Activated CD4-positive, alpha-beta T cell treated with anti-CD3 and anti-CD28 coated beads, Interleukin-2, amount 10 ng/mL, durations not matched to agents 24 days and 14 days (primary cell): ENCODE results near the gene CERS1. TPM values are rescaled to one million over a fixed set of nuclear protein-coding genes. Genes with fewer than 3 reads are reported as not detected.
A peak's percentile ranks its signal among the peaks of the same experiment; 100 is the strongest.

Experiments
- DNase-seq: peaks from one replicate; pipeline ENCODE4 v3.0.0; 2022
- H3K27ac Mint-ChIP-seq: one replicate; pipeline ENCODE4 v1.8.0; 2022; ENCODE audit warnings: mild to moderate bottlenecking, mixed read lengths
- H3K27me3 Mint-ChIP-seq: one replicate; pipeline ENCODE4 v1.8.0; 2022; ENCODE audit warnings: mixed read lengths
- H3K36me3 Mint-ChIP-seq: one replicate; pipeline ENCODE4 v1.8.0; 2022; ENCODE audit warnings: low read depth, mild to moderate bottlenecking, mixed read lengths
- H3K4me1 Mint-ChIP-seq: one replicate; pipeline ENCODE4 v1.8.0; 2021; ENCODE audit warnings: mixed read lengths
- H3K4me3 Mint-ChIP-seq: one replicate; pipeline ENCODE4 v1.8.0; 2022; ENCODE audit warnings: mild to moderate bottlenecking, moderate library complexity, mixed read lengths
- H3K9me3 Mint-ChIP-seq: one replicate; pipeline ENCODE4 v1.8.0; 2021; ENCODE audit warnings: mixed read lengths
- intact Hi-C: fragments of 100-400 bp; cut with micrococcal nuclease; formaldehyde crosslinking; loops from one replicate; pipeline ENCODE4 v1.15.1; 2023
- total RNA-seq: library from RNA; stranded (reverse); gene quantifications from 2 replicates; pipeline ENCODE4 v1.2.3, GENCODE V29; 2022

Gene CERS1
- total RNA-seq, 1 donor from 2014 or later: 0.23 TPM

GRCh38 chr19:18845961-18846360, 50.0 kb downstream of the CERS1 start:
- DNase-seq: no peak
- no peaks in the 10 kb centered on the region for H3K27me3 Mint-ChIP-seq
- intact Hi-C loops: loop anchor here (5.0 to 10.0 kb wide), 3 partner anchors 51 to 381 kb away; partner anchors contain the start of genes COMP and REX1BD
- peaks cover 44% of the 10 kb centered on the region for H3K36me3 Mint-ChIP-seq
- H3K4me3 Mint-ChIP-seq: no peak overlapping the region
- no peak overlapping the region for H3K27ac Mint-ChIP-seq
- H3K9me3 Mint-ChIP-seq: no peaks in the 10 kb centered on the region
- peaks cover 52% of the 10 kb centered on the region for H3K4me1 Mint-ChIP-seq

DNA sequence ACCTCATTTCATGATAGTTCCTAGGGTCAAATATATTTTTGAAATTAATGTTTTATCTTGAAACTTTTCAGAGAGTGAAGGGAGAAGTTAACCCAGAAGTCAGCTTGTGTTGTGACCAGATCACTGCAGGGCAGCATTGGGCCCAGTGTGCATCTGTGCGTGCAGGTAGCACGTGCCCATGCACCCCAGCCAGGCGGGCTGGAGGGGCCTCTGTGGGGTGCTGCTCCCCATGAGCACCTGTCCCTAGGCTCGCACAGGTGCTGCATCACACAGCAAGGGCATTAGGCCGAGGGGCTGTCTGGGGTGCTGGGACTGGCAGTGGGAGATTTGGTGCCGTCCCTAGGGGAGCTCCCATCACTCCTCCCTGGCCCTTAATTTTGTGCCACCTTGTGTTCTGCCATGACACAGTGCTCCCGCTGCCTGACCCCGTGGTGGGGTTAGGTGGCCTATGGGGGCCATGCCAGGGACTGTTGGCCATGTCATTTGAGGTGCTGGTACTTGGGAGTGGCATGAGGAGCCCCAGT, 51.1 kb downstream of the CERS1 start:
- intact Hi-C loops: loop anchor here (5.0 to 10.0 kb wide), 3 partner anchors 50 to 380 kb away; partner anchors contain the start of genes COMP and REX1BD
- Mint-ChIP-seq H3K27ac (no peak overlapping the region), H3K4me3 (no peak overlapping the region), H3K36me3 (peaks cover 34% of the 10 kb centered on the region), H3K9me3 (no peaks in the 10 kb centered on the region), H3K4me1 (peaks cover 56% of the 10 kb centered on the region), H3K27me3 (no peaks in the 10 kb centered on the region)
- no peak for DNase-seq

GRCh38 chr19:18843960-18844359, 52.0 kb downstream of the CERS1 start:
- intact Hi-C loops: loop anchor here (10.0 kb wide), 2 partner anchors 49 to 379 kb away; partner anchors contain the start of gene COMP
- Mint-ChIP-seq H3K27me3 (no peaks in the 10 kb centered on the region), H3K27ac (peak overlapping the region; percentile 87), H3K36me3 (peaks cover 29% of the 10 kb centered on the region), H3K4me3 (peak overlapping the region; percentile 73), H3K4me1 (peaks cover 49% of the 10 kb centered on the region), H3K9me3 (no peaks in the 10 kb centered on the region)
- DNase-seq: no peak

DNA sequence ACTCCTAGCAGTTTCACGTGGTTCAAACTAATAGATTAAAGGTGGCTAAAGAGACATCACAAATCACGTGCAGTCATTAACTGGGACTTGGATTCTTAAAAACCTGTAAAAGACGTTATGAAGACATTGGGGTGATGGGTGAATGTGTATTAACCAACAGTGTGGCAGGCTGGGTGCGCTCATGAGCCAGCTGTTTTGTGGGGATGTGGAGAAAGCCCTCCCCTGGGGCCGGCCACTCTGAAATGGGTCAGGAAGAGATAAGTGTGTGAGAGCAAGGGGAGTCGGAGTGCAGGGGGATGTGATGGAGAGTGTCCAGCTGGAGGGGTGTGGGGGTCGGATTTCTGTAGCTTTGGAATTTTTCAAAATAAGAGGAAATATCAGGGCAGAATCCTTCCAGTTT, 53.8 kb downstream of the CERS1 start:
- Mint-ChIP-seq H3K27ac (peak overlapping the region; percentile 31), H3K4me1 (peaks cover 56% of the 10 kb centered on the region), H3K9me3 (no peaks in the 10 kb centered on the region), H3K27me3 (no peaks in the 10 kb centered on the region), H3K36me3 (peaks cover 25% of the 10 kb centered on the region), H3K4me3 (peak overlapping the region; percentile 16)
- intact Hi-C loops: loop anchor here (10.0 kb wide), 2 partner anchors 47 to 377 kb away; partner anchors contain the start of gene COMP
- DNase-seq: no peak

DNA sequence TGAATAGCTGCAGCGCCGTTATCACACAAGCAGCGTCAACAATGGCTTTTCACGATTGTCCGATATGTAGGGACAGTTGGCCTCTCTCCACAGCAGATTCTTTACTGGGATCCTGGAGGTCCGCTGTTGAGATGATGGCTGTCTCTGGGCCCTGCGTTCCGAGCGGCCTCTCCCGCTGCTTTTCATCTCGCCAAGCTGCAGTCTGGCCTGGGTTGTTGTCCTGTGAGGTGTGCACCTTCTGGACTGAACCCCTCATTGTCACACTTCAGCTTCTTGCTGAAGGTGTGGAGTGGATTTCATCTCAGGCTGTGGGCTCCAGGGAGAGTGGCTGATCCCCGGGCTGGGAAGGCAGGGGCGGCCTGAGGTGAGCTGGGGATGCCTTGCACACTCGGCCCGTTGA, 54.6 kb downstream of the CERS1 start:
- Mint-ChIP-seq H3K27ac (no peak overlapping the region), H3K4me3 (no peak overlapping the region), H3K9me3 (no peaks in the 10 kb centered on the region), H3K4me1 (peaks cover 55% of the 10 kb centered on the region), H3K36me3 (peaks cover 26% of the 10 kb centered on the region), H3K27me3 (no peaks in the 10 kb centered on the region)
- no peak for DNase-seq
- intact Hi-C loops: loop anchor here (10.0 kb wide), 2 partner anchors 47 to 377 kb away; partner anchors contain the start of gene COMP

GRCh38 chr19:18840288-18841267, 55.4 kb downstream of the CERS1 start:
- H3K36me3 Mint-ChIP-seq: peaks cover 30% of the 10 kb centered on the region
- H3K4me1 Mint-ChIP-seq: peaks cover 58% of the 10 kb centered on the region
- no peaks in the 10 kb centered on the region for H3K9me3 Mint-ChIP-seq
- no peak overlapping the region for H3K4me3 Mint-ChIP-seq
- no peaks in the 10 kb centered on the region for H3K27me3 Mint-ChIP-seq
- H3K27ac Mint-ChIP-seq: peak overlapping the region; percentile 41
- intact Hi-C loops: loop anchor here (10.0 kb wide), 2 partner anchors 46 to 376 kb away; partner anchors contain the start of gene COMP
- DNase-seq: no peak

GRCh38 chr19:18839465-18840287, 56.3 kb downstream of the CERS1 start:
- Mint-ChIP-seq H3K36me3 (peaks cover 34% of the 10 kb centered on the region), H3K9me3 (no peaks in the 10 kb centered on the region), H3K27ac (peak overlapping the region; percentile 45), H3K27me3 (no peaks in the 10 kb centered on the region), H3K4me1 (peaks cover 61% of the 10 kb centered on the region), H3K4me3 (no peak overlapping the region)
- intact Hi-C loops: loop anchor here (10.0 kb wide), 2 partner anchors 45 to 375 kb away; partner anchors contain the start of gene COMP
- DNase-seq: no peak

- Mint-ChIP-seq H3K27ac (no peak overlapping the region), H3K4me1 (peaks cover 49% of the 10 kb centered on the region), H3K27me3 (no peaks in the 10 kb centered on the region), H3K36me3 (peaks cover 43% of the 10 kb centered on the region), H3K9me3 (no peaks in the 10 kb centered on the region), H3K4me3 (peak overlapping the region; percentile 98)
- DNase-seq: no peak
- intact Hi-C loops: loop anchor here (5.0 kb wide), 1 partner anchor 198 kb away; the partner anchor contains the start of genes ARMC6 and SUGP2
Measured at GRCh38 chr19:18834644-18834984, 61.3 kb downstream of the CERS1 start.

DNA sequence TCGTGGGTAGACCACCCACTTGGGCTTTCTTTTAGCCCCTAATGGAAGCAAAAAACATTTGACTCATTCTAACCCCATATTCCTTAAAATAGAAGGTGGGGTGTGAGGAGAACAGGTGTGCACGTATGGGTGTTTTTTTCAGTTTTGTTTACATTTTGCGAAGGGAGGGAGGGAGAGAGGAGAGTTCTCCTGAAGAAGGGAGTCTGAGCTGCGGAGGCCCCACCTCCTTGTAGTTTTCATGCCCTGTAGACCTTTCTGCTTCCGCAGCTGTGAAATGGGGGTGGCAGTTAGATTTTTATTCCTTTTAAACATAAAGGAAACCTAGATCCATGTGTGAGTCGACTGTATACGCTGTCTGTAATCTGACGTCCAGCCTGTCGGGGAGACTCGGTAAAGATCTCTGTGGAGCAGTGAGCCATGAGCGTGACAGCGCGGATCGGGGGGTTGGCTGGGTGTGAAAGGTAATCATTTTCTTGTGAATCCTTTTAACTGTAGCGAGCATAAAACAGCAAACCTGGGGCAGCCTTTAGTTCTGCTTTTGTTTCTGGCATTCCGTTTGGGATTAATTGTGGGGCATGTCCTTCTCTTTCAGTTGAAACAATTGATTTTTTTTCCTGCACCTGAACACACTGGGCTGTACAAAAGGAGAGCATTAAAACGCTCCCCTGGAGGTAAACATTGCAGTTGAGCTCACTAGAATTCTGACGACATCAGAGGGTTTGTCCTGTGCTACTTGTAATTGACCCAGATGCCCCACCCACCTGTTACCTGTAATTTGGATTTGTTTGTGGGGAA, 61.9 kb downstream of the CERS1 start:
- H3K27ac Mint-ChIP-seq: peak overlapping the region; percentile 32
- no peaks in the 10 kb centered on the region for H3K9me3 Mint-ChIP-seq
- peaks cover 49% of the 10 kb centered on the region for H3K4me1 Mint-ChIP-seq
- no peaks in the 10 kb centered on the region for H3K27me3 Mint-ChIP-seq
- no peak for DNase-seq
- intact Hi-C loops: loop anchor here (5.0 kb wide), 1 partner anchor 198 kb away; the partner anchor contains the start of genes ARMC6 and SUGP2
- peak overlapping the region; percentile 98 for H3K4me3 Mint-ChIP-seq
- peaks cover 42% of the 10 kb centered on the region for H3K36me3 Mint-ChIP-seq

GRCh38 chr19:18833141-18833476, 62.8 kb downstream of the CERS1 start:
- Mint-ChIP-seq H3K4me3 (peak overlapping the region; percentile 98), H3K27ac (peak overlapping the region; percentile 95), H3K36me3 (peaks cover 41% of the 10 kb centered on the region), H3K4me1 (peaks cover 45% of the 10 kb centered on the region), H3K27me3 (peaks cover 4% of the 10 kb centered on the region), H3K9me3 (no peaks in the 10 kb centered on the region)
- intact Hi-C loops: loop anchor here (5.0 kb wide), 1 partner anchor 199 kb away; the partner anchor contains the start of genes ARMC6 and SUGP2
- DNase-seq: no peak

GRCh38 chr19:18832306-18833140, 63.4 kb downstream of the CERS1 start:
- peak; percentile 77 for DNase-seq
- Mint-ChIP-seq H3K9me3 (no peaks in the 10 kb centered on the region), H3K36me3 (peaks cover 37% of the 10 kb centered on the region), H3K4me3 (peak overlapping the region; percentile 98), H3K4me1 (peaks cover 39% of the 10 kb centered on the region), H3K27ac (peak overlapping the region; percentile 95), H3K27me3 (peaks cover 9% of the 10 kb centered on the region)
- intact Hi-C loops: loop anchor here (5.0 kb wide), 1 partner anchor 200 kb away; the partner anchor contains the start of genes ARMC6 and SUGP2
